Fibroblast of mammary gland (primary cell): ENCODE measurements around the gene DYRK2.

Source experiments
- DNase-seq: peaks from one replicate; pipeline ENCODE4 v3.0.0-alpha.2; 2010; ENCODE audit warnings: low read depth
- H3K4me3 ChIP-seq: 2 replicates; pipeline ENCODE4 v1.5.1; 2011; ENCODE audit warnings: low read depth, mild to moderate bottlenecking, low read length, moderate library complexity; ENCODE audit not compliant: control insufficient read depth
- CTCF ChIP-seq: conservative IDR thresholded peaks from 2 replicates; pipeline ENCODE4 v1.5.1; 2011; ENCODE audit warnings: low read depth, low read length, inconsistent platforms; ENCODE audit not compliant: control insufficient read depth, insufficient read depth

Gene DYRK2

GRCh38 chr12:67640863-67641262 is 7.7 kb upstream of the DYRK2 start:
- TF ChIP-seq CTCF, result no peak
- no peak for DNase-seq
- no peak overlapping the region for H3K4me3 ChIP-seq

GRCh38 chr12:67645126-67645525 is 3.4 kb upstream of the DYRK2 start:
- TF ChIP-seq CTCF, result no peak
- no peak overlapping the region for H3K4me3 ChIP-seq
- no peak for DNase-seq

GRCh38 chr12:67645601-67646000 is 2.9 kb upstream of the DYRK2 start:
- DNase-seq, result peak; percentile 70
- no peak overlapping the region for H3K4me3 ChIP-seq

GRCh38 chr12:67646775-67647174 is 1.8 kb upstream of the DYRK2 start:
- no peak for DNase-seq
- TF ChIP-seq CTCF, result no peak
- H3K4me3 ChIP-seq, result no peak overlapping the region

More at GRCh38 chr12:67645601-67646000, 2.9 kb upstream of the DYRK2 start:
- TF ChIP-seq CTCF, result no peak

GRCh38 chr12:67647181-67647798 is 1.3 kb upstream of the DYRK2 start:
- TF ChIP-seq CTCF, result no peak
- H3K4me3 ChIP-seq, result peak overlapping the region; percentile 71

GRCh38 chr12:67647799-67648520 is 585 bp upstream of the DYRK2 start:
- peak; percentile 84 for DNase-seq
- TF ChIP-seq CTCF, result peak; percentile 33
- H3K4me3 ChIP-seq, result peak overlapping the region; percentile 71

More at GRCh38 chr12:67647181-67647798, 1.3 kb upstream of the DYRK2 start:
- DNase-seq, result no peak
